Stimulated activated CD8-positive, alpha-beta memory T cell treated with anti-CD3 and anti-CD28 coated beads, Interleukin-7, amount 100 ng/mL, for 48 hours (primary cell): ENCODE results near the gene ITGA11.

Experiments used
- DNase-seq, 2 donors: peaks; one replicate each; pipeline ENCODE4 v3.0.0-alpha.2; 2020; ENCODE audit warnings: low read depth in 1 of 2; ENCODE audit errors: extremely low read depth in 1 of 2

The ITGA11 gene

GRCh38 chr15:68275165-68275746 is 156.7 kb downstream of the ITGA11 start:
- DNase-seq: no peak

GRCh38 chr15:68274201-68274848 is 157.6 kb downstream of the ITGA11 start:
- no peak for DNase-seq

- no peak for DNase-seq
Measured at GRCh38 chr15:68272721-68273271, 159.2 kb downstream of the ITGA11 start.

GRCh38 chr15:68271854-68272471 is 160.0 kb downstream of the ITGA11 start:
- no peak for DNase-seq

GRCh38 chr15:68268405-68268804 is 163.6 kb downstream of the ITGA11 start:
- DNase-seq: no peak

DNA sequence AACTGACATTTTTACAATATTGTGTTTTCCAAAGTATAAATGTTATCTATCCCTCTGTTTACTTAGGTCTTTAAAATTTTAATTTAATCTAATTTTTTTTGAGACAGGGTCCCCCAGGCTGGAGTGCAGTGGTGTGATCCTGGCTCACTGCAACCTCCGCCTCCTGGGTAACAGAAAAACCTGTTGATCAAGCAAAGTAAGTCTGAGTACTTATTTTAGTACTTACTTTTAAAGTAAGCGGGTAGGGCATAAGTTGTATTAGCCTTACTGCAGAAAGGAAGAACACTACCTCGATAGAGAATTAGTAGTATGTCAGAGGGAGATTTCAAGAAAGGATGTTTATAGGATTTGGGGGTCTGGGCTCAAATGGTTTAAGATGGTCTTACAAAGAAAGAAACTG is 166.3 kb downstream of the ITGA11 start:
- DNase-seq: no peak

GRCh38 chr15:68265081-68265480 is 166.9 kb downstream of the ITGA11 start:
- DNase-seq: no peak

DNA sequence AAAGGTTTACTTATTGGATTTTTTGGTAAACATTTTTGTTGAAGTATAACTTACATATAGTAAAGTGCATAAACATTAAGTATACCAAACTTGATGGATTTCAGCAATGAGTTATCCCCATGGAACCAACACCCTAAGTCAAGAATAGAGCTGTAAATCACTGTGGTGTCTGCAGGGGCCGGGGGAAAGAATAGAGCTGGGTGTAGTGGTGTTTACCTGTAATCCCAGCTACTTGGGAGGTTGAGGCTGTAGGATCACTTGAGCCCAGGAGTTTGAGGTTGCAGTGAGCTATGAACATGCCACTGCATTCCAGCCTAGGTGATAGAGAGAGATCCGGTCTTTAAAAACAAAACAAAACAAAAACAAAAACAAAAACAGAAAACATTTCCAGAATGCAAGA is 167.7 kb downstream of the ITGA11 start:
- no peak for DNase-seq

DNA sequence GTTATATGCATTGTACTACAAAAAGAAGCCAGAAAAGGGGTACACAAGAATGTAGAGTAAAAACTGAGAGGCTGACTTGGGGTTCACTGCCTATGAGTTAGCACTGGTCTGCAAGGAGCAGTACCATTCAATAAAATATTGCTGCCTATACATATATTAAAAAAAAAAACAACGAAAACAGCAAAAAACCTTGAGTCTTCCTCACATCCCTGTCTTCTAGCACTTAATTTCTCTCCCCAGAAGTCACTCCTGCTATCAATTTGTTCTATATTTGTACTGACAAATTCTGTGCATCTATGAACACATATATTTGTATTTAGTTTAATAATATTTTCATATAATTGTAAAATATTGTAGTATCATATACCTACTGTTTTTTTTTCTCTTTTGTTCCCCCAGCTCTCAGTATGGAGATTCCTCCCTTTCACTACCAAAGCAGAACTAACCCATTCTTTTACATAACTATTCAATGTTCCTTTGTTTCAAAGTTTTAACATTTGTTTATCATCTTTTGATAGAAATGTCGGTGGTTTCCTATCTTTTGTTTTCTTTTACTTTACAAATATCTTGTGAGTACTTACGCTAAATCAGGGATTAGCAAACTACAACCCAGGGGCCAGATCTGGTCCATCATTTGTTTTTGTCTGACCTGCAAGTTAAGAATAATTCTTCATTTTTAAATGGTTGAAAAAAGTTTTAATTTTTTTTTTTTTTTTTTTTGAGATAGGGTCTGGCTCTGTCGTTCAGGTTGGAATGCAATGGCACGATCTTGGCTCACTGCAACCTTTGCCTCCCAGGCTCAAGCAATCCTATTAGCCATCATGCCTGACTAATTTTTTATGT is 169.2 kb downstream of the ITGA11 start:
- no peak for DNase-seq

DNA sequence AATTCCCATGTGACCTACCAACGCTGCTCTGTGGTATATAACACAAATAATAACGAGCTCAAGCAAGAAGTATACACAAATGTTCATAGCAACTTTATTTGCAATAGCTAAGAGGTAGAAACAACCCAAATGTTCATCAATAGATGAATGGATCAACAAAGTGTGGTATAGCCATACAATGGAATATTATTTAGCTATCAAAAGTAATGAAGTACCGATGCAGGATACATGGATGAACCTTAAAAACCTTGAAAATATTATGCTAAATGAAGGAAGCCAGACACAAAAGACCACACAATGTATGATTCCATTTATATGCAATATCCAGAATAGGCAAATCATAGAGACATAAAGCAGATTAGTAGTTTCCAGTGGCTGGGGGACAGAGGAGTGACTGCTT is 170.0 kb downstream of the ITGA11 start:
- no peak for DNase-seq

GRCh38 chr15:68261241-68261640 is 170.7 kb downstream of the ITGA11 start:
- no peak for DNase-seq

DNA sequence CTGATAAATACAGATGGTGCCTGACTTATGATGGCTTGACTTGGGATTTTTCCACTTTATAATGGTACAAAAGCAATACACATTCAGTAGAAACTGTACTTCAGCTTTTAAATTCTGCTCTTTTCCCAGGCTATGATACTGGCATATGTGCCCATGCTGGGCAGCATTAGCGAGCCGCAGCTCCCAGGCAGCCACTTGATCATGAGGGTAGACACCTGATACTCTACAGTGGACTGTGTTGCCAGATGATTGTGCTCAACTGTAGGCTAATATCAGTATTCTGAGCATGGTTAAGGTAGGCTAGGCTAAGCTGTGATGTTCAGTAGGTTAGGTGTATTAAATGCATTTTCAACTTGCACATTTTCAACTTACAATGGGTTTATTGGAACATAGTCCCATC is 172.1 kb downstream of the ITGA11 start:
- no peak for DNase-seq

- no peak for DNase-seq
Measured at GRCh38 chr15:68258692-68259091, 173.3 kb downstream of the ITGA11 start.

GRCh38 chr15:68256675-68257450 is 175.1 kb downstream of the ITGA11 start:
- peak; percentile 35 to 40 for DNase-seq

GRCh38 chr15:68252925-68253534 is 178.9 kb downstream of the ITGA11 start:
- no peak for DNase-seq

DNA sequence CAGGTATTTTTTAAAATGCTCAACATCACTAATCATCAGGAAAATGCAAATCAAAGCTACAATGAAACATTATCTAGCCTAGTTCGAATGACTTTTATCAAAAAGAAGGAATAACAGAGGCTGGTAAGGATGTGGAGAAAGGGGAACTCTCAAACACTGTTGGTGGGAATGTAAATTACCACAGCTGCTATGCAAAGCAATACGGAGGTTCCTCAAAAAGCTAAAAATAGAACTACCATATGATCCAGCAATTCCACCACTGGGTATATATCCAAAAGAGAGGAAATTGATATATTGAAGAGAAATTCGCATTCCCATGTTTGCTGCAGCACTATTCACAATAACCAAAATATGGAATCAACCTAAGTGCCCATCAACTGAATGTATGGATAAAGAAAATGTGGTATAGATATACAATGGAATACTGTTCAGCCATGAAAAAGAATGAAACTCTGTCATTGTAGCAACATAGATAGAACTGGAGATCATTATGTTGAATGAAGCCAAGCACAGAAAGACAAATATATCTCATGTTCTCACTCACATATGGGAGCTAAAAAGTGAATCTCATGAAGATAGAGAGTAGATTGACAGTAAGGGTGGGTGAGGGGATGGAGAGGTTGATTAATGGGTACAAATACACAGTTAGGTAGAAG is 182.8 kb downstream of the ITGA11 start:
- DNase-seq: no peak
